Fibroblast of upper back skin (primary cell): ENCODE results near the gene LRP1B.
"Not testable (repeated sequence)": the region's sequence is repeated elsewhere in the genome, so short reads cannot be mapped to it uniquely, and the experiment has no call there.

ENCODE experiments used
- DNase-seq: peaks from one replicate; pipeline ENCODE4 v3.0.0-alpha.2; 2013

LRP1B gene

DNA sequence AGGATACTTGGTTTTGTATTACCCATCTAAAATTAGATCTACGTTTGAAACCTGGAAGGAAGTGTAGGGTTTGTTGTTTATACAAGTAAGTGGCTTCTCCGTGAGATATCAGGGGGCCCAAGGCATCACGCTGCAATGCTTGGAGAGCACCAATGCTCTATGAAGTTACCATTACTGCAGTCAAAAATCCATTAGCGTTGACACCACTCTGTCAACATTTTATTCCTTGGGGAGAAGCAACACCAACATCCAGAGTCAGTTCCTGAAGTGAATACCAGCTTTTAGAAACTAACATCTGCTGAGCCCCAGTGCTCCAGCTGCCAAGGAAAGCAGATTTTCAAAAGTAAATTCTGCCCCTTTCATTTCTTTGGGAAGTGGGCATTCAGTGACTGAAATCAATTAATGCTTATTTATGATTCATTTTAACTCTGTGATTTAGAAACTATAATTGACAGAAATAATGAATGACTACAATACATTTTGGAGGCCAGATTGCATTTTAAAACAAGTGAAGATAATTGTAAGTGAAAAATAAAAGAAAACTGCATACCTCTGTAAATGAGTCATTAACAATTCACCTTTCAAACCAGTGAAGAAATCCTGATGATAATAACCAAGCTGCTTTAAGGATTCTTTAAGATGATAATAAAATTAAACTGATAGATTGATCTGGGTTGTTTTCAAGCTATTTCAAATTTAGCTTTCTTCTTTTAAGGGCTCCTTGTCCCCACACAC, 30.5 kb downstream of the LRP1B start:
- no peak for DNase-seq

DNA sequence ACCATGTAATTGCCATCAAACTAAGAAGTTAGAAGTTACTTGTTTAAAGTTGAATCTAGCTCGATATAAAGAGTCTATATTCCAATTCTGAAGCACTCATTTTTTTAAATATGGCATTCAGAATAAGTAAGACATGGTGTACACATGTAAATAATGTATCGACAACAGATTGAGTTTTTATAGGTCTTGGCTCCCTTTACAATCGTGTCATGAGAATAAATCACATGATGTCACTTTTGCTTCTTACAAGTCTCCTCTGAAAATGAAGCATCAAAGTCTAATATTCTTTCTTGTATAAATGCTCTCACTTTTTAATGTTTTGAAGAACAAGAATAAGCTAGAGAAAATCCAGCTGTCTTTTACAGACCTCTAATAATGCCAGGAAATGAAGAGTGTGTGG, 33.1 kb downstream of the LRP1B start:
- no peak for DNase-seq

DNA sequence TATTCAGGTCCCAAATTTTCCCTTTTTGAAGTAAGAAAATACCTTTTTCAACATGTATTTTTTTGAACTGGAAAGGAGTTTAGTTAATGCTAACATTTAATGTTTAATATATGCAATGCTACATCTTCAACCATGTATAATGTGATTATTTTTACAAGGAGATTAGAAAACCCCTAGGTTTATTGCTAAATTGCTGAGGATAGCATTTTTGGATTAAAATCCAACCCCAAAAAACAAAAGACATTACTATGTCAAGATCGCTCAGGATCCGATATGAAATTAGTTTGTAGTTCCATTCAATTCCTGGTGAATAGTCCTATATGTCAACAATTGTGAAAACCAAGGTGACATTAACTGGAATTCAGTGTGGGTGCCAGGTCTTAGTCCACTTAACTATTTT, 35.2 kb downstream of the LRP1B start:
- DNase-seq: no peak

DNA sequence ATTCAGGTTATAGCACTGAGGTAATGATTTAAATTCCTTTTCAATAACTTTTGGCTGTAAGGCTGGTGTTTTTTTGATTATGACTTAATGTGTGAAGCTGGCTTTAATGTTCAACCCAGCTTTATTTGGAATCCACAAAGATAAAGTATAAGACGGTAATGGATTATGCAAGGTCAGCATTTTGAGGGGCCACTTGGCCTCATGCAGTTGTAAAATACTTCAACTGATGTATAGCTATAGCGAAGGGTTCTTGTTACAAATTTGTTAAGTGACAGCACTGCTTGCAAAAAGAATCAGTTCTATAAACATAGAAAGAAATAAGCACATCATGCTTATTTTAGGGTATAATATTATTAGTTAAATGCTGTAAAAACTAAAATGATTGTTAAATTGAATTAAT, 36.6 kb downstream of the LRP1B start:
- no peak for DNase-seq

DNA sequence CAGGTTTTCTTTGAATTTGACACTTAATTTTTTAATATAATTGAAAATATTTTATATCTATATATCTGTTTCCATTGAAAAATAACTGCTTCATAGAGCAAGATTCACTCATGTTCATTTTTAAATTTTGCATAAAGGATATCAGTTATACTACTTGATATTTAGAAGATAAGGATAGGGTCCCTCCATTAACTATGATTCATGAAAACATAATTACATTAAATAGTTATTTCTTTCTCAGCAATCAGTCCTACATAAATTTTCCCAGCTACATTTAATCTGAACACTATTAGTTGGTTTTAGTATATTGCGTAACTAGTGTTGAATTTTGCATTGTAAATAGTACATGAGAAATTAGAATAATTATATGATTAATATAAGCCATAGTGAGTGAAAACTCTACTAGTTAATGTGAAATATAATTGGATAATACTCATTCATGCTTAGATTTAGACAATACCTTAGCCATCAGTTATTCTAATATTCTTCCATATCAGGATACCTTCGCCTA, 42.7 kb downstream of the LRP1B start:
- DNase-seq: no peak

DNA sequence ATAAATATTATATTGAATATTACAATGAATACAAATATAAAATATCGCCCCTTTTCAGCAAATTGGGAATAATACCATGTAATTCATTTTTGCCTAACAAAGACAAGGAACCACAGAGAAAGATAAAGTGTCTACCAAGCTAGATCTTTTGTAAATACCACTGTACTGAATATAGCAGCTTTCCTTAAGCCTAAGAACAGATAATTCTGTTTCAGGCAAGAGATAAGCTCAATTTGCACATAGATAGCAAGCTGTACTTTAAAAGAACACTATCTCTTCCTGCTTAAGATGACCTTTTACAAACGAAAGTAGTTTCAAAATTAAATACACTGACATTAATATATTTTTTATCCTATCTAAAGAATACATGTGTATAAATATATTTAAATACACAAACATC, 43.2 kb downstream of the LRP1B start:
- not testable (repeated sequence) for DNase-seq

DNA sequence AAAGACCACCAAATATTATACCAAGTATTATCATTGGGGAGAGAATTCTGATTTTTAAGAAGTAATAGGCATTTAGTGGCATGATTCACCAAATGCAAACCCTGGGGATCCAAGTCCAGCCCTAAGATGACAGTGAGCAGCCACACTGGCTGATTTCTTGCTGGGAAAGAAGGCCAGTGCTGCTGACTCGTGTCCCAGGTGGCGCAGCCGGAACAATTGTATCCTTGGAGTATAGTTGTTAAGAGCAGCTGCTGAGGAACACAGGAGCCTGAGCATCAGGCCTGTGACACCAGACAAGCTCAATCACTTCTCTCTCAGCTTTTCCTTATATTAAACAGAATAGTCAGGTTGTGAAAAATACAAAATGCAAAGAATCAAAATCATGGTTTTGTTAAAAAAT, 48.4 kb downstream of the LRP1B start:
- no peak for DNase-seq

DNA sequence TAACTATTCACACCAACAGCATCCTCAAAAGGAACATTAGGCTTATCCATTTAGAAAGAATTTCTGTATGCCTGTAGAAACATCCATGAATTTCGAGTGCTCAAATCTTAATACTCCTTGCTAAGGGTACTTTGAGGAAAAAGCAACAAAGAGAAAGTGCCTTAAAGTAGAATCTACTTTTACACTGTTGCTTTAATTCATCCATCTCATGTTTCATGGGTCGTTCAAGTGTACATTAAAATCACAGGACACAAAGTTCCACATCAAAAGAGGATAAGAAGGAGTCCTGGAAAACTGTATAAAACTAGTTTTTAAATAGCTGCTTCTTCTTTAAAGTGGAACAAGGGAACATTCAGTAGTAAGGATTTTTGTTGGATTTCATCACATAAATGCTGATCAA, 54.5 kb downstream of the LRP1B start:
- DNase-seq: no peak

DNA sequence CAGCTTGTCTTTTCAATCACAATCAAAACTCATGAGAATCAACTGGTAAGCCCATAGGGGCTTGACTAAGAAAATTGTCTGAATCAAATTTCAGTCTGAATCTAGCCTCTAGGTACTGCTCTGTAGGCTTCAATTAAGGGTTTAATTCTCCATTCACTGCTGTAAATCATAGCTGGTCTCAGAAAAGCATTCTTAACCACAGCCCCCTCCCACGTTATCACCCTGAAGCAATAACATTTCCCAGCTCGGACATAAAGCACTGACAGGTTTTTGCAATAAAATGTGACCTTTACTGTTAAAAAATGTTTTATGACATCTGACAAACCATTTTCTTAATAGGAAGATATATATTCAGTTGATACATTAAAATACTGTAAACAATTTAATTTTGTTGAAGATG, 55.0 kb downstream of the LRP1B start:
- DNase-seq: no peak

DNA sequence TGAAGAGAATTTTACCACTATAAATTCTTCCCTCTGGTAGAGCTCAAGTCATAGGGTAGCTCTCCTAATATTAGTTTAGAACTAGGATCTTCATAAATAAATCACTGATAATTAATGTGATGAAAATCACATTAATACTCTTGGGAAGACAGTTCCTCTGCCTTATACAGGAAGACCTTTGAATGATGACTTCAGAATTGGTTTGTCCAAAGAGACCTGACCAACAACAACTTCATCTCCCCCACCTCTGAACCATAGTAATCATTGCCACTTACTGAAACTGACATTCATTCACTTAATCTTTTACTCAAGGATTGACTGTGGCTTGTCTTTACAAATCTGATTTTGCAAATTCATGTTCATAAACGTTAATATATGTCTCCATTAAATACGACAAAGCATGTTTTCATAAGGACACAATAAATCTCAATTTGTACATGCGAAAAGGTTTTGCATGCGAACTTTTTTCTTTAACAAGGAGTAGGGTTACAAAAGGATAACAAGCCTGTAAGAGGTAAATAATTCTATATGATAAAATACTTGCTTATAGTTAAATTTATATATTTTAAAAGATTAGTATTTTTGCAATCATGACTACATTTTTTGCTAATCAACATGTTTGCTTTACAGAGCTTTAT, 61.4 kb downstream of the LRP1B start:
- no peak for DNase-seq

DNA sequence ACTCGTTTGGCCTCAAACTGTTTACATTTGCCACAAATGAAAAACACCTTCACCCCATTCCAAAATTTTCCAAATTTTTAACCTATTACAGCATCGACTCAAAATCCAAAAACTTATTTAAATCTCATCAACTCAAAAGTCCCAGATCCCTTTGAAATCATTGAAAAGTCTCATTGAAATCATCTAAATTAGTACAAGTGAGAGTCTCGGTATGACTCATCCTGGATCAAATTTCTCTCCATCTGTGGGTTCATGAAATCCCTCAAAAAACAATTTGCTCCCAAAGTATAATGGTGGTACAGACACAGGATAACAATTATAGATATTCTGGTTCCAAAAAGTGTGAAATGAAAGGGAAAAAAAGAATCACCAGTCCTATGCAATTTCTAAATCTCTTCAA, 65.1 kb downstream of the LRP1B start:
- no peak for DNase-seq

DNA sequence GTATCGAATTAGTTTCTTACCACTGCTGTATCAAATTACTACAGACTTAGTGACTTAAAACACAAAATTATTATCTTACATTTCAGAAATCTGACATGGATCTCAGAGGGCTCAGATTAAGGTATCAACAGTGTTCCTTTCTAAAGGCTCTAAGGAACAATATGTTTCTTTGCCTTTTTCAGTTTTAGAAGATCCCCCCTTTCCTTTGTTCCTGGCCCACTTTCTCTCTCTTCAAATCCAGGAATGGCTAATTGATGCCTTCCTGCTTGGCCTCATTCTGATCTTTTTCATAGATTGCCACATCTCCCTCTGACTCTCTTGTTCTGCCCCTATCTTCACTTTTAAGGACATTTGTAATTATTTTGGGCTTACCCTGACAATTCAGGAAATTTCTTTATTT, 65.7 kb downstream of the LRP1B start:
- no peak for DNase-seq

DNA sequence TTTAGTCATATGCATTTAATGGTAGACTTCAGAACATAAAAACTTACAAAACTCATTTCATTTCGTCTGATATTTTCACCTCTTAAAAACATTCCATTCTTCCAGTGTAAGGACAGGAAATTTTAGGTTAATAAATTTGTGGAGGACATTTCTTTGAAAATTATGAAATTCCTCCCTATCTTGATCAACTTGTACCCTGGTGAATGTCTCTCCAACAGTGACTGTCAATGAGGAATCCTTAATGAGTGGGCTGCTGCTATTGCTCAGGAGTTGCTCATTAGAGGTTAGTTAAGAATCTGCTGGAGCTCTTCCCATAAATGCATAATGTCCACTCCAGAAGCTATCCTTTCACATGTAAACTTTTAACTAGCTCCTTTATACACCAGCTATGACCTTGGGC, 69.1 kb downstream of the LRP1B start:
- no peak for DNase-seq

DNA sequence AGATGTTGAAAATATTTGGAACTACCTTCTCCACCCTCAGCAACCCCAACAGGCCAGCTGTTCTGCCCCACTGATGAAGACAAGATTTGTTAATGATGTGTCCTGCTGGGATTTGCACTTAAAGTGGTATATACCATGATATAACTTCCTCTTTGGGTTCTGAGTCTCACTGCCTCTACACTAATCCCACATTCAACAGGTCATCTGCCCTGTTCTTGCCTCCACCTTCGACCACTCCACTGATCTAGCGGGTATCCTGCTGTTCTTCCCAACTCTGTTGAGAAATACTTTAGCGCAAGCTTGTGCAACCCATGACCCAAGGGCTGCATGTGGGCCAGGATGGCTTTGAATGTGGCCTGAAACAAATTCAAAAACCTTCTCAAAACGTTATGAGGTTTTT, 72.7 kb downstream of the LRP1B start:
- DNase-seq: no peak

DNA sequence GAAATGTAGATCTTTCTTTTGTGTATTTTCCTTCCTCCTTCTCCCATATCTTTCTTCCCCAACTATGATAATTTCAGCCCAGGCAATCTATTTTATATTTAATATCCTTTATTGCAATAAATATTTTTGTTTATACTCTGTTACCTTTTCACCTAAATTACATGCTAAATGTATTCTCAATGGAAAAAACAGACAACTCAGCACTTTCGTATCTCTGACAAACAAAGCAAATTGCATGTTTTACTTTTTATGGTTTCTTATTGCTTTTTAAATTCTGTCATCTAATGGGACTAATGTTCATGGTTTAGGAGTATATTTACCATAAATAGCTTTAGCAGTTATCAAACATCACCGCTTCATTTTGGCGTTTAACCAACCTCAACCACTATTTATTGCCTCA, 74.0 kb downstream of the LRP1B start:
- DNase-seq: no peak

DNA sequence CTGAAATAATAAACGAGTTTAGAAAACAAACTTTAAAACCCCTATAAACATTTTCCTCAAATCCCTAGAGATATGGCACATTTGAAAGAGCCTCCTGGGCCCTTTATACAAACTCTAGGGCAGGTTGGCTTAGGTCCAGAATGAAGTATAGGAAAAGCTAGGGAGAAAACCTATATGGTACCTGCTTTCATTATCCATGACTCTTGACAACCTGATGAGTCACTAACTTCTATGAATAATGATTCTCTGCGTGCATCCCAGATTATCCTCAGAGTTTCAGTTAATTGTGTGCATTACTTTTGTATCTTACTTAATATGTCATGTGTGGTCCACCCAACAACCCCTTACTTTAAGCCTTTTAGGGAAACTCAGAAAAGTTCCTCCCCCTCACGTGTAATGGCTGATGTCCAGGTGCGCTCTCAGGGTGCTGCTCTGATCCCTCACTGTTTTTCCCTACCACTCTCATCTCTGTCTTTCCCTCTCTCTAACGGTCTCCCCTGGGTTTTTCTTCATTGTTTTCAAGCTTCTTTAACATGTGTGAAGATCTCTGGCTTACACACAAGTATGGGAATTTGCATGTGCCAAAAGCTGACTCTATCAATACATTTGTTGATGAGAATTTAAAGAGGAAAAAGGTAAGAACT, 78.5 kb downstream of the LRP1B start:
- DNase-seq: no peak

DNA sequence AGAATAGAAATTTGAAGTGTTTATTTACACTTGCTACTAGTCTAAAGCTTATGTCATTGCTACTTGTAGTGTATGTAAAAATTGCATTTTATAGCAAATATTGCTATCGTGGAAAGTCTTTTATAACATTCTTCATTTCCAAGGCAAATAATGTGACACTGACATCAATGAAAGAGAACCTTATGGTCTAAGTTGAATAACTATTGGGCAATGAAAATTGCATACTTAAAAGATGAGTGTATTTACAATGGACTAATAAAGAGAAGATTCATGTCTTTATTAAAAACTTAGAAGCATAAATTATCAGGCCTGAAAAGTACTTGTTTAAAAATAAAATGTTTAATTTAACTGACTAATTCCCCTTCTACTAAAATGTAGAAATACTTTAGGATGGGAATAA, 82.2 kb downstream of the LRP1B start:
- DNase-seq: no peak

DNA sequence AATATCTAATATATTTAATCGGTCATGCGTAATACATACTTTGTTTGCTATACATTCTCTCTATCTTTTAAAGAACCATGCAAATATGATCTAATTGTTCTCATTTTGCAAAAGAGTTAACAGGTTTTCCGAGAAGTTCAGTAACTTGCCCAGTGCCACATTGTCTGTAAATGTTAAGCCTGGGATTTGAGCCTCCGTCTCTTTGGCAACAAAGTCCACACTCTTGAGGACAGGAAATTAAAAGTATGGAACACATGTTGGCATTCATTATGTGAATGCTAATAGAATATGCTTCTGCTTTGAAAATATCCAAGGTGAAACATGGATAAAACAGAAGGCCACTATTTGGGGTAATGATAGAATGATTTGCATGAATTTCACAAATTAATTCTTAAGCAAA, 85.2 kb downstream of the LRP1B start:
- no peak for DNase-seq

DNA sequence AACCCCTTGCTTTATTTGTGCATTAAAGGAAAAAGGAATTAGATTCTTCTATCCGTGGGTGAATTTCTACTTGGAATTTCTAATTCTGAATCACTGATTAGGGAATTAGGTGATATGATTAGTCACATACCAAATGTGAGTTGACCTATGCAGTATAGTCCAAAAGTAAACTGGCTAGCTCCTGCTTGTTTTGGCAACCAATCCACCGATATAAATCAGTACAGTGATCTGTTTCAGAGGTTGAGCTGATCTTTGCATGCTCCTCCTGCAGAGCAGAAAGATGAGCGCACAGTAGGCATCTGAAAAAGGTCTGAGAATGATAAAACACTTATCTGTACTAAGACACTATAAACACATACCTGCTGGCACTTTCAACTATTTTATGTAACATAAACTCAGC, 86.6 kb downstream of the LRP1B start:
- DNase-seq: no peak

DNA sequence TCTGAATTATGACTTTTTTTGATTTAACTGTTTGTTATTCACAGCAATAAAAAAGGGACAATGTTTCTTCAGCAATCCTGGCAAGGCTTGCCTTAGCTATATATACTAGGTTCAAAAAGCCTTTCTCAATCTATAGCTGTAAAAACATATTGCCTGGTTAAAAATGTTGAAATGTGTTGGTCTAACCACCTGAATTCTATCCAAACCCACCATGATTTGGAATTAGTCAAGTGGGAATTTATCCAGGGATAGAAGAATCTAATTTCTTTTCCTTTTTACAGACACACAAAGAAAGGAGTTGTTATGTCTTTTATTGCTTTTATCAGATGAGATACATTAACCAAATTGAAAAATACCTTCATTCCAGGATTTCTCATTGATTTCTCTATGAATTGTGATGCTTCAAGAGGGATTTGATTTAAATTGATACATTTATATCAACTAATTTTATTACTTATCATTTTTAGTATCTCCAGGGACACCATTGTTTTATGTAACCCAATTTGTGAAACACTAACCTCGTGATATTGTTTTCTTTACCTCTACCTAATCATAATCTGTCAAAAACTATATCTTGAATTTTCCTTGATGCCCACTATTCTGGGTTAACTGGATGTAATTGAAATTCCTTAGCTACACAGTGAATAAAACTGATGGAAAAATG, 88.1 kb downstream of the LRP1B start:
- peak; percentile 62 for DNase-seq

DNA sequence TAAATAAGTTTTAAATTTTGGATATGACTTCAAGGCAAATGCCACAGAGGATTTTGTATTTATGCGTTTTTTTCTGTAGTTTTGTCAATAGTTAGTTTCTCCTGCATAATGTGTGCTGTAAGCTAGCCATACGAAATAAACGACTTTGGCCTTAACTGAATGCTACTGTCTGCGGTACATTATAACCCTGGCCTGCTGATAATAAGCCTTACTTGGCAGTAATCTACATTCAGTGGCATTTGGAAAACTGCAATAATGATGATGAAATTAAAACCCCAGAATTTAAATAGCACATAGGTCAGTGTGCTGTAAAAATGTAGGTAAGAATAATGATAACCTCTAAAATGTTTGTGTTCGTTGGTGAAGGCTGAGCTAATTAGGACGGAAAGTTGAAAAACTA, 88.8 kb downstream of the LRP1B start:
- no peak for DNase-seq

DNA sequence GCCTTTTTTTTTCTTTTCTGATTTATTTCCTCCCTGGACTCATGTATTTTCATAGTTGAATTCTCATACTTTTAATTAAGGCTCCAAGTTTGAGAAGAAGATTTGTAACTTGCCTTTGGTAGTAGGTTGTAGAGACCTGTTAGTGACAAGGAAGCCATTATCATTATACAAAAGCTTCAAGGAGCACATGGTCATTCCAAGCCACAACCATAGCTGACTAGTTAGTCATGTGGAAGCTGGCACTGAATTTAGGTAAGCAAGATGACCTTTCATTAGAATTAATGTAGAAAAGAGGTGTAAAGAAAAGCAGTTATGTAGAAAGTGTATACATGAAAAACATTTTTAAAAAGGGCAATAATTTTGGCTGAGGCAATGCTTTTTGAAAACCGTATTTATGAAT, 89.7 kb downstream of the LRP1B start:
- no peak for DNase-seq

DNA sequence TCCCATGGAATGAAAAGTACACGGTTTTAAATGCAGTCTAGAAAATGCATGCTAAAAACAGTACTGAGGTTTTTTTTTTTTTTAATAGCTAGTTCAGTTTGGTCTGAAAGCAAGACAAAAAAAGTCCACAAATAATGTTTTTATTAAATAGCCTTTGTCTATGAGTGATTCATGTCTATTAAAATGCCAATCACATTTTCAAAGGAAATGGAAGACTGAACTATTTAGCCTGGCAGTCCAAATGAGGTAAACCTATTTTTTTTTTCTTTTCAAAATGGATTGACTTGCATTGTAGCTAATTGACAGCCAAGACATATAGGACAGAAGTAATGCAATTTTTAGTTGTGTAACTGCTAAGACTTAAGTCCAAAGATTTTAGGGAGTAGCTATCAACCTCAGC, 90.3 kb downstream of the LRP1B start:
- DNase-seq: no peak

DNA sequence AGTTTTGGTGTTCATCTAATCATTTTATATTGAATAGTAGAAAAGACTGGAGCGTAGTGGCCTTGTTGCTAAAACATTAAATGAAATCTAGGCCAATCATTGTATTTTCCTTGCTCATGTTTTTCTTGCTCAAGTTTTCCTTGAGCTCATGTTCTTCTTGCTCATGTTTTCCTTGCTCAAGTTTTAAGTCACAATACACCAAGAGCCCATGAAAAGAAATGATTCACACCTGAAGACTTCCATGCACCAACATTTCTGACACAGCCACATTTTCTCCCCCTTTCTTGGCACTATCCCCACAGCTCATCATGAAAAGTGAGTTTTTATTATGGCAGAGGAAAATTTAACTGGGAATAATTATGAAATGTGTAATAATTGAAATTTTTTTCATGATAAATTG, 92.0 kb downstream of the LRP1B start:
- peak; percentile 44 for DNase-seq
